GM19372 (cell line): ENCODE data around the gene CD99L2.
"Not testable (repeated sequence)": the region's sequence is repeated elsewhere in the genome, so short reads cannot be mapped to it uniquely, and the experiment has no call there.

Experiments used
- ATAC-seq: cut with Tn5 transposase; IDR thresholded peaks from one replicate; pipeline ENCODE4 v1.9.1; 2021; ENCODE audit warnings: mild to moderate bottlenecking, low read depth, moderate library complexity; ENCODE audit not compliant: unreplicated experiment

CD99L2 gene

GRCh38 chrX:150857453-150857852, 41.0 kb downstream of the CD99L2 start:
- ATAC-seq, result no peak

- no peak for ATAC-seq
Measured at GRCh38 chrX:150856785-150857184, 41.7 kb downstream of the CD99L2 start.

- ATAC-seq, result no peak
Measured at GRCh38 chrX:150856101-150856500, 42.4 kb downstream of the CD99L2 start.

- ATAC-seq, result no peak
Measured at GRCh38 chrX:150854856-150855255, 43.6 kb downstream of the CD99L2 start.

- ATAC-seq, result no peak
Measured at GRCh38 chrX:150849996-150850720, 48.3 kb downstream of the CD99L2 start.

GRCh38 chrX:150849486-150849885, 49.0 kb downstream of the CD99L2 start:
- no peak for ATAC-seq

GRCh38 chrX:150848914-150849365, 49.5 kb downstream of the CD99L2 start:
- no peak for ATAC-seq

GRCh38 chrX:150847088-150847487, 51.4 kb downstream of the CD99L2 start:
- ATAC-seq, result no peak

GRCh38 chrX:150846130-150846529, 52.3 kb downstream of the CD99L2 start:
- no peak for ATAC-seq

- no peak for ATAC-seq
Measured at GRCh38 chrX:150845091-150845490, 53.4 kb downstream of the CD99L2 start.

- ATAC-seq, result no peak
Measured at GRCh38 chrX:150844016-150844415, 54.5 kb downstream of the CD99L2 start.

- no peak for ATAC-seq
Measured at GRCh38 chrX:150842198-150842685, 56.2 kb downstream of the CD99L2 start.

- ATAC-seq, result no peak
Measured at GRCh38 chrX:150841456-150842197, 56.8 kb downstream of the CD99L2 start.

GRCh38 chrX:150837845-150838244, 60.6 kb downstream of the CD99L2 start:
- no peak for ATAC-seq

GRCh38 chrX:150834695-150835094, 63.8 kb downstream of the CD99L2 start:
- no peak for ATAC-seq

- ATAC-seq, result no peak
Measured at GRCh38 chrX:150833454-150834056, 64.9 kb downstream of the CD99L2 start.

GRCh38 chrX:150831863-150832262, 66.6 kb downstream of the CD99L2 start:
- ATAC-seq, result no peak

- ATAC-seq, result no peak
Measured at GRCh38 chrX:150828785-150829184, 69.7 kb downstream of the CD99L2 start.

- ATAC-seq, result not testable (repeated sequence)
Measured at GRCh38 chrX:150824352-150824751, 74.1 kb downstream of the CD99L2 start.

GRCh38 chrX:150823826-150824225, 74.6 kb downstream of the CD99L2 start:
- not testable (repeated sequence) for ATAC-seq

GRCh38 chrX:150821971-150822370, 76.5 kb downstream of the CD99L2 start:
- no peak for ATAC-seq
